ENCODE data around the gene MAGI3. TPM values are rescaled to one million over a fixed set of nuclear protein-coding genes. Genes with fewer than 3 reads are reported as not detected.

The MAGI3 gene
- polyA plus RNA-seq, 1 donor from 2014 or later: 10.8 TPM

DNA sequence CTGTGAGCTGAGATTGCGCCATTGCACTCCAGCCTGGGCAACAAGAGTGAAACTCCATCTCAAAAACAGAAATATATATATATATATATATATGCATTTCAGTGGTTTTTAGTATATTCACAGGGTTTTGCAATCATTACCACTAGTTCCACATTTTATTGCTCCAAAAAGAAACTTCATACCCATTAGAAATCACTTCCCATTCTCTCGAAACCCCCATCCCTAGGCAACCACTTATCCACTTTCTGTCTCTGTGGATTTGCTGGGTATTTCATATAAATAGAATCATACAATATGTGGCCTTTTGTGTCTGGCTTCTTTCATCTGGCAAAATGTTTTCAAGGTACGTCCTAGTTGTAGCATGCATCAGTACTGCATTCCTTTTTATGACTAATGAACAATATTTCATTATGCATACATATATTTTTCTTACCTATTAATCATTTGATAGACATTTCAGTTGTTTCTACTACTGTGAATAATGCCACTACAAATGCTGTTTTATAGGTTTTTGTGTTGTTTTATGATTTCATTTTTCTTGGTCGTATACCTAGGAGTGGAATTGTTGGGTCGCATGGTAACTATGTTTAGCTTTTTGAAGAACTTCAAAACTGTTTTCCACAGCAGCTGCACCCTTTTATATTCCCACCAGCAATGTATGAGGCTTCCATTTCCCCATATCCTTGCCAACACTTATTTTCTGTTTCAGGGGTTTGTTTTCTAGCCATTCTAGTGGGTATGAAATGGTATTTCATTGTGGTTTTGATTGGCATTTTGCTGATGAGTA, 273.0 kb downstream of the MAGI3 start (continued):
- no peak for TF ChIP-seq SMC3 (conservative IDR thresholded peaks at IDR 0.05; ENCODE audit: poor library complexity)

DNA sequence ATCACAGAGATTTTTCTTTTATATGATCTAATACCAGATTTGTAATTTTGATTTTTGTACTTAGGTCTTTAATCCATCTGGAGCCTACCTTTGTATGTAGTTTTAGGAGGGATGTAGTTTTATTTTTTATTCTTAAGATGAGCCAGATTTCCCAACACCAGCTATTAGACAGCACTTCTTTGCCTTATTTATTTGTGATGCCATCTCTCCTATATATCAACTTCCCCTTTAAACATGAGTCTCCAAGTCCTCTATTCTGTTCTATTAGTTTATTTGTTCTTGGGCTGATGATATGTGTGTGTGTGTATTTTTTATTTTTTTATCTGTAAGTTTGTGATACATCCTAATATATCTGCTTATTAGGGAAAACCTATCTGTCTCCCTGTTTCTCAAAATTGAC, 274.8 kb downstream of the MAGI3 start:
- Histone ChIP-seq H3F3A (ENCODE audit: insufficient read depth, low read length, poor library complexity, severe bottlenecking) (no peaks in the 10 kb centered on the region), H3K9me3 (ENCODE audit: low read length) (no peaks in the 10 kb centered on the region), H3K4me2 (ENCODE audit: low read length) (no peak overlapping the region), H3K4me3 (ENCODE audit: low read length) (no peak overlapping the region), H4K20me1 (ENCODE audit: insufficient read depth) (no peaks in the 10 kb centered on the region), H3K27me3 (ENCODE audit: insufficient read depth, low read depth, low read length) (no peaks in the 10 kb centered on the region), H3K27ac (ENCODE audit: low read length) (no peak overlapping the region), H3K9me2 (ENCODE audit: insufficient read depth, low read length) (no peaks in the 10 kb centered on the region), H3K79me2 (replicated peaks; ENCODE audit: insufficient read depth, low read length) (no peaks in the 10 kb centered on the region), H2AFZ (ENCODE audit: low read depth, low read length) (no peak overlapping the region), H3K36me3 (ENCODE audit: insufficient read depth, low read length) (no peaks in the 10 kb centered on the region), H3K9ac (ENCODE audit: low read length) (no peak overlapping the region)
- TF ChIP-seq, protein P1, sequence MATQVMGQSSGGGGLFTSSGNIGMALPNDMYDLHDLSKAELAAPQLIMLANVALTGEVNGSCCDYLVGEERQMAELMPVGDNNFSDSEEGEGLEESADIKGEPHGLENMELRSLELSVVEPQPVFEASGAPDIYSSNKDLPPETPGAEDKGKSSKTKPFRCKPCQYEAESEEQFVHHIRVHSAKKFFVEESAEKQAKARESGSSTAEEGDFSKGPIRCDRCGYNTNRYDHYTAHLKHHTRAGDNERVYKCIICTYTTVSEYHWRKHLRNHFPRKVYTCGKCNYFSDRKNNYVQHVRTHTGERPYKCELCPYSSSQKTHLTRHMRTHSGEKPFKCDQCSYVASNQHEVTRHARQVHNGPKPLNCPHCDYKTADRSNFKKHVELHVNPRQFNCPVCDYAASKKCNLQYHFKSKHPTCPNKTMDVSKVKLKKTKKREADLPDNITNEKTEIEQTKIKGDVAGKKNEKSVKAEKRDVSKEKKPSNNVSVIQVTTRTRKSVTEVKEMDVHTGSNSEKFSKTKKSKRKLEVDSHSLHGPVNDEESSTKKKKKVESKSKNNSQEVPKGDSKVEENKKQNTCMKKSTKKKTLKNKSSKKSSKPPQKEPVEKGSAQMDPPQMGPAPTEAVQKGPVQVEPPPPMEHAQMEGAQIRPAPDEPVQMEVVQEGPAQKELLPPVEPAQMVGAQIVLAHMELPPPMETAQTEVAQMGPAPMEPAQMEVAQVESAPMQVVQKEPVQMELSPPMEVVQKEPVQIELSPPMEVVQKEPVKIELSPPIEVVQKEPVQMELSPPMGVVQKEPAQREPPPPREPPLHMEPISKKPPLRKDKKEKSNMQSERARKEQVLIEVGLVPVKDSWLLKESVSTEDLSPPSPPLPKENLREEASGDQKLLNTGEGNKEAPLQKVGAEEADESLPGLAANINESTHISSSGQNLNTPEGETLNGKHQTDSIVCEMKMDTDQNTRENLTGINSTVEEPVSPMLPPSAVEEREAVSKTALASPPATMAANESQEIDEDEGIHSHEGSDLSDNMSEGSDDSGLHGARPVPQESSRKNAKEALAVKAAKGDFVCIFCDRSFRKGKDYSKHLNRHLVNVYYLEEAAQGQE (IDR thresholded peaks at IDR 0.05; ENCODE audit: borderline replicate concordance): no peak
- no peak for TF ChIP-seq MXI1 (conservative IDR thresholded peaks at IDR 0.05; ENCODE audit: poor library complexity, severe bottlenecking)
- TF ChIP-seq RAD21 (conservative IDR thresholded peaks at IDR 0.05): no peak
- no peak for TF ChIP-seq SMC3 (conservative IDR thresholded peaks at IDR 0.05; ENCODE audit: poor library complexity)
- no peak for TF ChIP-seq POLR2AphosphoS5 (IDR thresholded peaks at IDR 0.05)
- no peak for TF ChIP-seq EP300 (conservative IDR thresholded peaks at IDR 0.05; ENCODE audit: poor library complexity, severe bottlenecking)
- no peak for TF ChIP-seq TAF1 (IDR thresholded peaks at IDR 0.05; ENCODE audit: low read depth)
- no peak for TF ChIP-seq EZH2 (IDR thresholded peaks at IDR 0.05; ENCODE audit: borderline replicate concordance, insufficient read depth, low read length, poor library complexity, severe bottlenecking)
- TF ChIP-seq, protein P2, sequence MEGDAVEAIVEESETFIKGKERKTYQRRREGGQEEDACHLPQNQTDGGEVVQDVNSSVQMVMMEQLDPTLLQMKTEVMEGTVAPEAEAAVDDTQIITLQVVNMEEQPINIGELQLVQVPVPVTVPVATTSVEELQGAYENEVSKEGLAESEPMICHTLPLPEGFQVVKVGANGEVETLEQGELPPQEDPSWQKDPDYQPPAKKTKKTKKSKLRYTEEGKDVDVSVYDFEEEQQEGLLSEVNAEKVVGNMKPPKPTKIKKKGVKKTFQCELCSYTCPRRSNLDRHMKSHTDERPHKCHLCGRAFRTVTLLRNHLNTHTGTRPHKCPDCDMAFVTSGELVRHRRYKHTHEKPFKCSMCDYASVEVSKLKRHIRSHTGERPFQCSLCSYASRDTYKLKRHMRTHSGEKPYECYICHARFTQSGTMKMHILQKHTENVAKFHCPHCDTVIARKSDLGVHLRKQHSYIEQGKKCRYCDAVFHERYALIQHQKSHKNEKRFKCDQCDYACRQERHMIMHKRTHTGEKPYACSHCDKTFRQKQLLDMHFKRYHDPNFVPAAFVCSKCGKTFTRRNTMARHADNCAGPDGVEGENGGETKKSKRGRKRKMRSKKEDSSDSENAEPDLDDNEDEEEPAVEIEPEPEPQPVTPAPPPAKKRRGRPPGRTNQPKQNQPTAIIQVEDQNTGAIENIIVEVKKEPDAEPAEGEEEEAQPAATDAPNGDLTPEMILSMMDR (IDR thresholded peaks at IDR 0.05; ENCODE audit: poor library complexity, severe bottlenecking): no peak

DNA sequence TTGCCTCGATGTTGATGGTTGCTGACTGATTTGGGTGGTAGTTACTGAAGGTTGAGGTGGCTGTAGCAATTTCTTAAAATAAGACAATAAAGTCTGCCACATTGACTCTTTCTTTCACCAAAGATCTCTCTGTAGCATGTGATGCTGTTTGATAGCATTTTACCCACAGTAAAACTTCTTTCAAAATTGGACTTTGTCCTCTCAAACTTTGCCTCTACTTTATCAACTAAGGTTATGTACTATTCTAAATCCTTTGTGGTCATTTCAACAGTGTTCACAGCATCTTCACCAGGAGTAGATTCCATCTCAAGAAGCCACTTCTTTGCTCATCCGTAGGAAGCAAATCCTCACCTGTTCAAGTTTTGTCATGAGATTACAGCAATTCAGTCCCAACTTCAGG, 275.8 kb downstream of the MAGI3 start:
- Histone ChIP-seq H3F3A (ENCODE audit: insufficient read depth, low read length, poor library complexity, severe bottlenecking) (no peaks in the 10 kb centered on the region), H4K20me1 (ENCODE audit: insufficient read depth) (no peaks in the 10 kb centered on the region), H3K4me3 (ENCODE audit: low read length) (no peak overlapping the region), H2AFZ (ENCODE audit: low read depth, low read length) (no peak overlapping the region), H3K27me3 (ENCODE audit: insufficient read depth, low read depth, low read length) (no peaks in the 10 kb centered on the region), H3K36me3 (ENCODE audit: insufficient read depth, low read length) (no peaks in the 10 kb centered on the region), H3K4me2 (ENCODE audit: low read length) (no peak overlapping the region), H3K27ac (ENCODE audit: low read length) (no peak overlapping the region), H3K9ac (ENCODE audit: low read length) (no peak overlapping the region), H3K79me2 (replicated peaks; ENCODE audit: insufficient read depth, low read length) (no peaks in the 10 kb centered on the region), H3K9me3 (ENCODE audit: low read length) (no peaks in the 10 kb centered on the region), H3K9me2 (ENCODE audit: insufficient read depth, low read length) (no peaks in the 10 kb centered on the region)
- no peak for TF ChIP-seq SMC3 (conservative IDR thresholded peaks at IDR 0.05; ENCODE audit: poor library complexity)
- TF ChIP-seq, protein P1 (IDR thresholded peaks at IDR 0.05; ENCODE audit: borderline replicate concordance): no peak
- no peak for TF ChIP-seq MXI1 (conservative IDR thresholded peaks at IDR 0.05; ENCODE audit: poor library complexity, severe bottlenecking)
- TF ChIP-seq TAF1 (IDR thresholded peaks at IDR 0.05; ENCODE audit: low read depth): no peak
- no peak for TF ChIP-seq EZH2 (IDR thresholded peaks at IDR 0.05; ENCODE audit: borderline replicate concordance, insufficient read depth, low read length, poor library complexity, severe bottlenecking)
- TF ChIP-seq, protein P2 (IDR thresholded peaks at IDR 0.05; ENCODE audit: poor library complexity, severe bottlenecking): no peak
- no peak for TF ChIP-seq EP300 (conservative IDR thresholded peaks at IDR 0.05; ENCODE audit: poor library complexity, severe bottlenecking)
- no peak for TF ChIP-seq RAD21 (conservative IDR thresholded peaks at IDR 0.05)
- TF ChIP-seq POLR2AphosphoS5 (IDR thresholded peaks at IDR 0.05): no peak

Measured in neural cell (in vitro differentiated cells).